HG03354 (cell line): ENCODE measurements around the gene APOL4.
"Not testable (repeated sequence)": the region's sequence is repeated elsewhere in the genome, so short reads cannot be mapped to it uniquely, and the experiment has no call there.

ENCODE experiments used
- ATAC-seq: cut with Tn5 transposase; IDR thresholded peaks from one replicate; pipeline ENCODE4 v1.9.1; 2021; ENCODE audit warnings: mild to moderate bottlenecking; ENCODE audit not compliant: unreplicated experiment, poor library complexity, severe bottlenecking

APOL4 gene

DNA sequence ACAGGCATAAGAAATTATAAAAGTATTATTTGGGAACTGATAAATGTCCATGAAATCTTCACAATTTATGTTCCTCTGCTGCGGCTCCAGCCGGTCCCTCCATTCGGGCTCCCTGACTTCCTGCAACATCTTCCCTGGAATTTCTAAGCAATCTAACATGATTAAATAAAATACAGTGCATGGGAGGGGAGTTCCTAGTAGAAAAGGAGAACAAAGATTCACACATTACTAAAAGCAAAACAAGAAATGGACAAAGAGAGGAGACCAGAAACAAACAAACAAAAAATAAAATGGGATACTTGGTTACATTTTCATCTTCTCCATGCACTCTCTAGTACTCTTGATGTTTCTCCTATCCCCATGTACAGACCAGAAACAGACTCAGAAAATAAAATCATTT lies 8.6 kb upstream of the APOL4 start:
- no peak for ATAC-seq

GRCh38 chr22:36209488-36209908 lies 7.9 kb upstream of the APOL4 start:
- ATAC-seq, result not testable (repeated sequence)

DNA sequence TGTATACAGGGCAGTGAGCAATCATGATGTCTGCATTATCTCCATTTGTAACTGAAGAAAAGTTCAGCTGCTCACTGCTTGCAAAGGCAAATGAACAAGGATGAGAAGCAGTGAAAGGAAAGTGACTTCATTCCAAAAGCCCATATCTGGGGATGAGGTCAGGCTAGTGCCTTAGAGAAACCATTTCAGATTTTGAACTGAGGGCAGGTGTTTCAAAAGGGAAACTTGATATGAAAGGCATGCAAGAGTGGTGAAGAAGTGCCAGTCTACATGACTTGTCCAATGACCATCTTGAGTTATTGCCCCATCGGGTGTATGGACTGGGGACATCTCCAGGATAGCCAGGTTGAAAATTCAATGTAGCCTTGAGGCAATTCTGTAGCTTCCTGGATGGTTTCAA lies 7.3 kb upstream of the APOL4 start:
- no peak for ATAC-seq

- ATAC-seq, result no peak
Measured at GRCh38 chr22:36208162-36208765, 6.7 kb upstream of the APOL4 start.

GRCh38 chr22:36206255-36206654 lies 4.6 kb upstream of the APOL4 start:
- no peak for ATAC-seq

- not testable (repeated sequence) for ATAC-seq
Measured at GRCh38 chr22:36205573-36205972, 4.0 kb upstream of the APOL4 start.

GRCh38 chr22:36204632-36205015 lies 3.0 kb upstream of the APOL4 start:
- no peak for ATAC-seq

GRCh38 chr22:36204001-36204631 lies 2.5 kb upstream of the APOL4 start:
- ATAC-seq, result no peak

- not testable (repeated sequence) for ATAC-seq
Measured at GRCh38 chr22:36203441-36203840, 1.8 kb upstream of the APOL4 start.

DNA sequence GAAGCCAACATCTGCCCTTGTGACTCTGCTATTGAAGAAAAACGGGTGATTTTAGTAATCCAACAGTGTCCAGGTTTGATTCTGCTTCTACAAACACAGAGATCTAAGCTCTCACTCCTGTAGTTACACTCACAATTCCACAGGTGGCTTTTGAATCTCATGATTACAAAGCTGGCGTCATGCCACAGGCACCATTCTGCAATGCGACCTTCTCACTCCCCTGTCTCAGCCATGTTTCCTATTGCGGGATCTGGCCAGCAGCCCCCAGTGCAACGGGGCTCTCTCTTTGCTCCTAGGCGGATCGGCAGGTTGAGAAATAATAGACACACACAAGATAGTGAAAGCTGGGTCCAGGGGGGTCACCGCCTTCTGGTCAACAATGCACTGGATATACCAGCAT lies 1.3 kb upstream of the APOL4 start:
- not testable (repeated sequence) for ATAC-seq

GRCh38 chr22:36201025-36201424 lies 584 bp downstream of the APOL4 start:
- not testable (repeated sequence) for ATAC-seq

GRCh38 chr22:36199001-36199551 lies 2.5 kb downstream of the APOL4 start:
- no peak for ATAC-seq

DNA sequence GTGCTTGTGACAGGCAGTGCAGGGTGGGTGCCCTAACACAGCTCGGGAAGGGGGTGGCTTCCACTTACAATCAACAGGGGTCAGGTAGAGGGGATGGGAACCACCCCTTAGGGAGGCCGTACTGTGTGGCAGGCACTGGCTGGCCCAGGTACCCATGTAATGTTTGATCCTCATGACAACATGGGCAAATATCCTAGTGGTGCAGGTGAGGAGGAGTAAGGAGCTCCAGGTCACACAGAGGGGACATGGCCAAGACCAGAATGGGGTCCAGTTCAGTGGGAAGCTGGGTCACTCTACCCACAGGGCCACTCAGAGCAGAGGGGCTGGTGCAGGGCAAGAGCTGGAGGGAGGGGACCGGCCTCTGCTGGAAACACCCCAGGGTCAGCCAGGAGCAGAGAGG lies 3.1 kb downstream of the APOL4 start:
- ATAC-seq, result no peak

- no peak for ATAC-seq
Measured at GRCh38 chr22:36197514-36198146, 4.0 kb downstream of the APOL4 start.

- ATAC-seq, result no peak
Measured at GRCh38 chr22:36197065-36197440, 4.6 kb downstream of the APOL4 start.

- ATAC-seq, result no peak
Measured at GRCh38 chr22:36196254-36197064, 5.2 kb downstream of the APOL4 start.

- no peak for ATAC-seq
Measured at GRCh38 chr22:36194971-36195370, 6.6 kb downstream of the APOL4 start.

- ATAC-seq, result no peak
Measured at GRCh38 chr22:36194385-36194784, 7.2 kb downstream of the APOL4 start.

GRCh38 chr22:36193577-36193976 lies 8.0 kb downstream of the APOL4 start:
- ATAC-seq, result no peak

GRCh38 chr22:36193171-36193570 lies 8.4 kb downstream of the APOL4 start:
- ATAC-seq, result no peak
